HepG2 (cell line): ENCODE results near the gene GSTCD. TPM values are rescaled to one million over a fixed set of nuclear protein-coding genes. Genes with fewer than 3 reads are reported as not detected.
A peak's percentile ranks its signal among the peaks of the same experiment; 100 is the strongest.

ENCODE experiments used
- AGO2 ChIP-seq: fragments of 200-400 bp; formaldehyde crosslinking; optimal IDR thresholded peaks from 2 replicates; pipeline ENCODE3; 2017; ENCODE audit warnings: mild to moderate bottlenecking, low read depth, low read length, moderate library complexity
- BCL6 ChIP-seq: IDR thresholded peaks from 2 replicates; pipeline ENCODE4 v1.6.1; 2016; ENCODE audit warnings: missing genetic modification reagents, missing compliant biosample characterization
- CHD2 ChIP-seq: IDR thresholded peaks from 2 replicates; pipeline ENCODE4 v1.6.1; 2011; ENCODE audit warnings: low read depth, low read length, improper control_type of control experiment
- ELF1 ChIP-seq: sonication (generic); formaldehyde crosslinking; IDR thresholded peaks from 2 replicates; pipeline ENCODE4 v1.4.0; 2020; ENCODE audit warnings: missing genetic modification reagents
- HNRNPUL1 ChIP-seq: fragments of 200-400 bp; formaldehyde crosslinking; IDR thresholded peaks from 2 replicates; pipeline ENCODE4 v1.6.1; 2017; ENCODE audit warnings: low read depth, mild to moderate bottlenecking, low read length, moderate library complexity
- KLF12 ChIP-seq: sonication (generic); formaldehyde crosslinking; IDR thresholded peaks from 2 replicates; pipeline ENCODE4 v1.4.0; 2020; ENCODE audit warnings: missing genetic modification reagents, borderline replicate concordance
- KLF13 ChIP-seq: sonication (generic); formaldehyde crosslinking; IDR thresholded peaks from 2 replicates; pipeline ENCODE4 v1.4.0; 2020; ENCODE audit warnings: mild to moderate bottlenecking, missing genetic modification reagents
- MIER2 ChIP-seq: IDR thresholded peaks from 2 replicates; pipeline ENCODE4 v1.6.1; 2016; ENCODE audit warnings: missing biosample characterization, missing genetic modification reagents
- MZF1 ChIP-seq: sonication (generic); formaldehyde crosslinking; IDR thresholded peaks from 2 replicates; pipeline ENCODE4 v1.8.1; 2023; ENCODE audit warnings: mild to moderate bottlenecking, missing genetic modification reagents, borderline replicate concordance
- NR2C2 ChIP-seq: sonication (generic); formaldehyde crosslinking; IDR thresholded peaks from 2 replicates; pipeline ENCODE4 v1.4.0; 2020; ENCODE audit warnings: missing genetic modification reagents, mild to moderate bottlenecking, moderate library complexity, borderline replicate concordance
- PCBP2 ChIP-seq: fragments of 200-400 bp; formaldehyde crosslinking; optimal IDR thresholded peaks from 2 replicates; pipeline ENCODE3; 2018; ENCODE audit warnings: low read length, low read depth; ENCODE audit not compliant: poor library complexity, severe bottlenecking
- POLR2AphosphoS2 ChIP-seq: IDR thresholded peaks from 2 replicates; pipeline ENCODE4 v1.6.1; 2011; ENCODE audit warnings: low read depth, low read length, improper control_type of control experiment
- TCF12 ChIP-seq, 2 experiments: fragments of 450-650 bp in 1 of 2; sonication (generic) in 1 of 2; formaldehyde crosslinking in 1 of 2; IDR thresholded peaks; 2 replicates each; pipeline versions ENCODE4 v1.6.1 to v1.8.0; 2017 to 2022; ENCODE audit warnings: antibody characterized with exemption in 1 of 2, mild to moderate bottlenecking in 1 of 2, missing genetic modification reagents in 1 of 2, moderate library complexity in 1 of 2
- ZNF136 ChIP-seq: sonication (generic); formaldehyde crosslinking; IDR thresholded peaks from 2 replicates; pipeline ENCODE4 v1.8.1; 2022; ENCODE audit warnings: low read depth, mild to moderate bottlenecking, moderate library complexity, missing genetic modification reagents
- ZNF350 ChIP-seq: sonication (generic); formaldehyde crosslinking; IDR thresholded peaks from 2 replicates; pipeline ENCODE4 v1.4.0; 2020; ENCODE audit warnings: mild to moderate bottlenecking, low read depth, missing genetic modification reagents, borderline replicate concordance
- ZNF746 ChIP-seq: sonication (generic); formaldehyde crosslinking; IDR thresholded peaks from 2 replicates; pipeline ENCODE4 v1.8.0; 2022; ENCODE audit warnings: mild to moderate bottlenecking, missing genetic modification reagents
- ZNF781 ChIP-seq: sonication (generic); formaldehyde crosslinking; IDR thresholded peaks from 2 replicates; pipeline ENCODE4 v1.5.1; 2020; ENCODE audit warnings: borderline replicate concordance, mild to moderate bottlenecking, missing genetic modification reagents; ENCODE audit errors: not compliant biosample characterization
- polyA plus RNA-seq, 8 experiments: library from polyadenylated mRNA; depleted of rRNA in 3 of 8; stranded (reverse) in 7 of 8; unstranded in 1 of 8; fragments of >200 nt; fragmentation: Illumina TruSeq in 4 of 8; extraction: Trizol in 4 of 8; gene quantifications; 2 replicates each; pipeline versions ENCODE4 v1.2.1 to v1.2.3, GENCODE V29; 2011 to 2016; ENCODE audit warnings: low read depth in 4 of 8, missing spikeins in 1 of 8, mixed read lengths in 1 of 8; ENCODE audit not compliant: insufficient read depth in 1 of 8
- total RNA-seq, 5 experiments: library from RNA; depleted of rRNA; stranded (reverse); fragments of >200 nt; fragmentation: Illumina TruSeq; extraction: Trizol; gene quantifications; 2 replicates each; pipeline ENCODE4 v1.2.3, GENCODE V29; 2016; ENCODE audit warnings: low read depth in 1 of 5
- TF ChIP-seq, protein P1 (sequence below): fragments of 450-650 bp; IDR thresholded peaks from 2 replicates; pipeline ENCODE4 v1.6.1; 2017; ENCODE audit warnings: mild to moderate bottlenecking
- TF ChIP-seq, protein P2 (sequence below): sonication (generic); formaldehyde crosslinking; IDR thresholded peaks from 2 replicates; pipeline ENCODE4 v1.4.0; 2020; ENCODE audit warnings: missing genetic modification reagents
- TF ChIP-seq, protein P3 (sequence below): IDR thresholded peaks from 2 replicates; pipeline ENCODE4 v1.6.1; 2018; ENCODE audit warnings: missing genetic modification reagents, mild to moderate bottlenecking, missing compliant biosample characterization
- TF ChIP-seq, protein P4 (sequence below): sonication (generic); formaldehyde crosslinking; conservative IDR thresholded peaks from 2 replicates; pipeline ENCODE4 v1.8.0; 2022; ENCODE audit warnings: mild to moderate bottlenecking, moderate library complexity, missing genetic modification reagents

Gene GSTCD
- total and polyA plus RNA-seq, 2 of the 13 experiments (the other 11 are each of a cell fraction or from before 2014, with no cell fraction given) = 7.9 to 30.8 TPM

DNA sequence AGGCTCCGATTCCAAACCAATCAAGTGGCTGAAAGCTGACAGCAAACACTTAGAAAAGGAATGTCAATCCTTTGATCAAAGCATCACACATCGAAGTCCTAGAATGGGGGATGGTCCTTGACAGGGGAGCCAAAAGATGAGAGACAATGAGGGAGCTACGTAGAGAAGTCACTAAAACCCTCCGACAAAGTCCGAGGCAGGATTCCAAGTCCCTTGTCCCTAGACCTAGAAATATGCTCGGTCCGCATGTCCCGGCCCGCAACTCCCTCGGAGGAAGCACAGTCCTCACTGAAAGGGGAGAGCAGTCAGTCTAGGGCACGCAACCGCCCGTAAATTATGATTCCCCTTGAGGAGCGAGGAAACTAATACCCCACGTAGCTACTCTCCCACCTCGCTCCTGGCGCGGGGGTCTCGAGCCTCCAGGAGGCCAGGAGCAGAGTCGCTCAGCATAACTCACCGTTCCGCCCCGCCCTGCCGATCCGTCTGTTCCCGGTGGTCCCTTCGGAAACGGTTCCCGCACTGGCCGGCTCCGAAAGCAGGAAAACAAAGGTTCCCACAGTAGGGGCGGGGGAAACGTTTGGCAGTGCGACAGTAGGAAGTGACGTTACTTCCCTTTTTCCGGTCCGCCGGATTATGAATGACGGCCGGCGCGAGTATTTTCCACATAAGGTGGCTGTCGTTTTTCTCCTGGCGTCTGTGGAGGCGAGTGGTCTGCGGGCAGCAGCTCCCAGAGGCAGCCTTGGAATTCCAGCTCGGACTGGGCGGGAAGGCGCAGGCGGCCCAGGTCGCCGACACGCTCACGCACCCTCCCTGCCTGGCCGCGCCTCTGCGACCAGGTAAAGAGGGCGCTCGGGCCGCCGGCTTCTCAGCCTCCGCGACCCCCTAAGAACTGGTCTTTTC lies at the start of gene GSTCD, which contains the start of gene INTS12 (continued):
- TF ChIP-seq, protein P1, sequence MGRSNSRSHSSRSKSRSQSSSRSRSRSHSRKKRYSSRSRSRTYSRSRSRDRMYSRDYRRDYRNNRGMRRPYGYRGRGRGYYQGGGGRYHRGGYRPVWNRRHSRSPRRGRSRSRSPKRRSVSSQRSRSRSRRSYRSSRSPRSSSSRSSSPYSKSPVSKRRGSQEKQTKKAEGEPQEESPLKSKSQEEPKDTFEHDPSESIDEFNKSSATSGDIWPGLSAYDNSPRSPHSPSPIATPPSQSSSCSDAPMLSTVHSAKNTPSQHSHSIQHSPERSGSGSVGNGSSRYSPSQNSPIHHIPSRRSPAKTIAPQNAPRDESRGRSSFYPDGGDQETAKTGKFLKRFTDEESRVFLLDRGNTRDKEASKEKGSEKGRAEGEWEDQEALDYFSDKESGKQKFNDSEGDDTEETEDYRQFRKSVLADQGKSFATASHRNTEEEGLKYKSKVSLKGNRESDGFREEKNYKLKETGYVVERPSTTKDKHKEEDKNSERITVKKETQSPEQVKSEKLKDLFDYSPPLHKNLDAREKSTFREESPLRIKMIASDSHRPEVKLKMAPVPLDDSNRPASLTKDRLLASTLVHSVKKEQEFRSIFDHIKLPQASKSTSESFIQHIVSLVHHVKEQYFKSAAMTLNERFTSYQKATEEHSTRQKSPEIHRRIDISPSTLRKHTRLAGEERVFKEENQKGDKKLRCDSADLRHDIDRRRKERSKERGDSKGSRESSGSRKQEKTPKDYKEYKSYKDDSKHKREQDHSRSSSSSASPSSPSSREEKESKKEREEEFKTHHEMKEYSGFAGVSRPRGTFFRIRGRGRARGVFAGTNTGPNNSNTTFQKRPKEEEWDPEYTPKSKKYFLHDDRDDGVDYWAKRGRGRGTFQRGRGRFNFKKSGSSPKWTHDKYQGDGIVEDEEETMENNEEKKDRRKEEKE = no peak
- TF ChIP-seq NR2C2 (CRISPR knock-in tag) (peak; percentile 83), KLF13 (no peak), ELF1 (CRISPR knock-in tag) (peak; percentile 93), MIER2 (CRISPR knock-in tag) (peak; percentile 87), PCBP2 (no peak), CHD2 (peak; percentile 47; the same call in 1 of the 2 replicates), ZNF746 (CRISPR knock-in tag) (peak; percentile 62; the same call in 1 of the 2 replicates), AGO2 (peak; percentile 69), HNRNPUL1 (no peak), ZNF136 (CRISPR knock-in tag) (no peak), BCL6 (CRISPR knock-in tag) (peak; percentile 79), KLF12 (CRISPR knock-in tag) (peak; percentile 97; the same call in 1 of the 2 replicates), POLR2AphosphoS2 (no peak), TCF12 (IDR thresholded peaks at IDR 0.05) (no peak), TCF12 (CRISPR knock-in tag; IDR thresholded peaks at IDR 0.05) (peak; percentile 95), MZF1 (CRISPR knock-in tag) (0 out of 2 replicates have a peak, but pooled peaks have one; percentile 58), ZNF781 (CRISPR knock-in tag) (no peak), ZNF350 (peak; percentile 99)
- TF ChIP-seq, protein P2, sequence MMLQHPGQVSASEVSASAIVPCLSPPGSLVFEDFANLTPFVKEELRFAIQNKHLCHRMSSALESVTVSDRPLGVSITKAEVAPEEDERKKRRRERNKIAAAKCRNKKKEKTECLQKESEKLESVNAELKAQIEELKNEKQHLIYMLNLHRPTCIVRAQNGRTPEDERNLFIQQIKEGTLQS (CRISPR knock-in tag) = peak; percentile 80
- TF ChIP-seq, protein P3, sequence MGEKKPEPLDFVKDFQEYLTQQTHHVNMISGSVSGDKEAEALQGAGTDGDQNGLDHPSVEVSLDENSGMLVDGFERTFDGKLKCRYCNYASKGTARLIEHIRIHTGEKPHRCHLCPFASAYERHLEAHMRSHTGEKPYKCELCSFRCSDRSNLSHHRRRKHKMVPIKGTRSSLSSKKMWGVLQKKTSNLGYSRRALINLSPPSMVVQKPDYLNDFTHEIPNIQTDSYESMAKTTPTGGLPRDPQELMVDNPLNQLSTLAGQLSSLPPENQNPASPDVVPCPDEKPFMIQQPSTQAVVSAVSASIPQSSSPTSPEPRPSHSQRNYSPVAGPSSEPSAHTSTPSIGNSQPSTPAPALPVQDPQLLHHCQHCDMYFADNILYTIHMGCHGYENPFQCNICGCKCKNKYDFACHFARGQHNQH (CRISPR knock-in tag) = peak; percentile 99
- TF ChIP-seq, protein P4, sequence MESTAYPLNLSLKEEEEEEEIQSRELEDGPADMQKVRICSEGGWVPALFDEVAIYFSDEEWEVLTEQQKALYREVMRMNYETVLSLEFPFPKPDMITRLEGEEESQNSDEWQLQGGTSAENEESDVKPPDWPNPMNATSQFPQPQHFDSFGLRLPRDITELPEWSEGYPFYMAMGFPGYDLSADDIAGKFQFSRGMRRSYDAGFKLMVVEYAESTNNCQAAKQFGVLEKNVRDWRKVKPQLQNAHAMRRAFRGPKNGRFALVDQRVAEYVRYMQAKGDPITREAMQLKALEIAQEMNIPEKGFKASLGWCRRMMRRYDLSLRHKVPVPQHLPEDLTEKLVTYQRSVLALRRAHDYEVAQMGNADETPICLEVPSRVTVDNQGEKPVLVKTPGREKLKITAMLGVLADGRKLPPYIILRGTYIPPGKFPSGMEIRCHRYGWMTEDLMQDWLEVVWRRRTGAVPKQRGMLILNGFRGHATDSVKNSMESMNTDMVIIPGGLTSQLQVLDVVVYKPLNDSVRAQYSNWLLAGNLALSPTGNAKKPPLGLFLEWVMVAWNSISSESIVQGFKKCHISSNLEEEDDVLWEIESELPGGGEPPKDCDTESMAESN = peak; percentile 99
